HCT116 (cell line): ENCODE measurements around the gene CACNA1S.

Experiments
- CEBPB ChIP-seq: IDR thresholded peaks from 2 replicates; pipeline ENCODE4 v1.6.1; 2012; ENCODE audit warnings: low read depth
- ELF1 ChIP-seq: IDR thresholded peaks from 2 replicates; pipeline ENCODE4 v1.6.1; 2012; ENCODE audit warnings: low read depth, borderline replicate concordance
- EZH2 ChIP-seq: fragments of 200-600 bp; sonication (generic); IDR thresholded peaks from 2 replicates; pipeline ENCODE4 v1.6.1; 2017; ENCODE audit warnings: antibody characterized with exemption, mixed run types
- JUND ChIP-seq: IDR thresholded peaks from 2 replicates; pipeline ENCODE4 v1.6.1; 2012
- POLR2A ChIP-seq: IDR thresholded peaks from 2 replicates; pipeline ENCODE4 v1.7.0; 2011; ENCODE audit warnings: borderline replicate concordance; ENCODE audit not compliant: insufficient read depth, insufficient read length; ENCODE audit errors: extremely low read depth
- POLR2AphosphoS5 ChIP-seq: IDR thresholded peaks from 2 replicates; pipeline ENCODE4 v1.6.1; 2011; ENCODE audit warnings: mild to moderate bottlenecking, low read depth, low read length, moderate library complexity
- RAD21 ChIP-seq: IDR thresholded peaks from 2 replicates; pipeline ENCODE4 v1.6.1; 2012; ENCODE audit warnings: low read depth, mild to moderate bottlenecking
- SRF ChIP-seq: IDR thresholded peaks from 2 replicates; pipeline ENCODE4 v1.6.1; 2012; ENCODE audit warnings: low read depth
- TCF7L2 ChIP-seq: IDR thresholded peaks from 2 replicates; pipeline ENCODE4 v1.7.0; 2011; ENCODE audit warnings: borderline replicate concordance, inconsistent platforms; ENCODE audit not compliant: insufficient read depth, insufficient read length; ENCODE audit errors: extremely low read depth
- YY1 ChIP-seq: IDR thresholded peaks from 2 replicates; pipeline ENCODE4 v1.6.1; 2011; ENCODE audit warnings: low read length, low read depth, moderate library complexity, mild to moderate bottlenecking; ENCODE audit not compliant: insufficient replicate concordance; ENCODE audit errors: extremely low read depth
- TF ChIP-seq, protein P1 (sequence below): IDR thresholded peaks from 2 replicates; pipeline ENCODE4 v1.6.1; 2012; ENCODE audit warnings: low read depth
- TF ChIP-seq, protein P2 (sequence below), 3 experiments: fragments of 200-600 bp in 1 of 3; sonication (generic) in 1 of 3; IDR thresholded peaks in 2 of 3; conservative IDR thresholded peaks in 1 of 3; 2 replicates each; pipeline ENCODE4 v1.5.1; 2012 to 2017; ENCODE audit warnings: low read depth in 2 of 3, low read length in 2 of 3, antibody characterized with exemption in 1 of 3, borderline replicate concordance in 1 of 3, control low read depth in 1 of 3, mild to moderate bottlenecking in 1 of 3, mixed read lengths in 1 of 3, mixed run types in 1 of 3, moderate library complexity in 1 of 3; ENCODE audit not compliant: insufficient read depth in 1 of 3
- TF ChIP-seq, protein P3 (sequence below): IDR thresholded peaks from 2 replicates; pipeline ENCODE4 v1.6.1; 2012

DNA sequence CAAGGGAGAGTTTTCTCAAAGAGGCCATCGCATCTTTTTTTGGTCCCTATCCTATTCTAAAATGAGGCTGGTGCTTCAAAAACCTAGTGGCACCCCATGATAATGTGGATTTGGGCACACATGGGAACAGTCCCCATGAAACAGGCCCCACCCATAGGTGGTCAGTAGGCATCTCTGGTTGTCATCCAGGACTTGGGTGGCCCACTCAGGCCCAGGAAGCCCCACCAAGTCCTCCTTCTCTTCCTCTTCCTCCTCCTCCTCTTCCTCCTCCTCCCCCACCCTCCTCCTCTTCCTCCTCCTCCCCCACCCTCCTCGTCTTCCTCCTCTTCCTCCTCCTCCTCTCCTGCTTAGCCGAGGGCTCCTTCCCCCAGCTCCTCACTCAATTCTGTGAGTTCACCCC is 554 bp downstream of the CACNA1S start:
- TF ChIP-seq RAD21 = no peak
- TF ChIP-seq, protein P1, sequence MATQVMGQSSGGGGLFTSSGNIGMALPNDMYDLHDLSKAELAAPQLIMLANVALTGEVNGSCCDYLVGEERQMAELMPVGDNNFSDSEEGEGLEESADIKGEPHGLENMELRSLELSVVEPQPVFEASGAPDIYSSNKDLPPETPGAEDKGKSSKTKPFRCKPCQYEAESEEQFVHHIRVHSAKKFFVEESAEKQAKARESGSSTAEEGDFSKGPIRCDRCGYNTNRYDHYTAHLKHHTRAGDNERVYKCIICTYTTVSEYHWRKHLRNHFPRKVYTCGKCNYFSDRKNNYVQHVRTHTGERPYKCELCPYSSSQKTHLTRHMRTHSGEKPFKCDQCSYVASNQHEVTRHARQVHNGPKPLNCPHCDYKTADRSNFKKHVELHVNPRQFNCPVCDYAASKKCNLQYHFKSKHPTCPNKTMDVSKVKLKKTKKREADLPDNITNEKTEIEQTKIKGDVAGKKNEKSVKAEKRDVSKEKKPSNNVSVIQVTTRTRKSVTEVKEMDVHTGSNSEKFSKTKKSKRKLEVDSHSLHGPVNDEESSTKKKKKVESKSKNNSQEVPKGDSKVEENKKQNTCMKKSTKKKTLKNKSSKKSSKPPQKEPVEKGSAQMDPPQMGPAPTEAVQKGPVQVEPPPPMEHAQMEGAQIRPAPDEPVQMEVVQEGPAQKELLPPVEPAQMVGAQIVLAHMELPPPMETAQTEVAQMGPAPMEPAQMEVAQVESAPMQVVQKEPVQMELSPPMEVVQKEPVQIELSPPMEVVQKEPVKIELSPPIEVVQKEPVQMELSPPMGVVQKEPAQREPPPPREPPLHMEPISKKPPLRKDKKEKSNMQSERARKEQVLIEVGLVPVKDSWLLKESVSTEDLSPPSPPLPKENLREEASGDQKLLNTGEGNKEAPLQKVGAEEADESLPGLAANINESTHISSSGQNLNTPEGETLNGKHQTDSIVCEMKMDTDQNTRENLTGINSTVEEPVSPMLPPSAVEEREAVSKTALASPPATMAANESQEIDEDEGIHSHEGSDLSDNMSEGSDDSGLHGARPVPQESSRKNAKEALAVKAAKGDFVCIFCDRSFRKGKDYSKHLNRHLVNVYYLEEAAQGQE = no peak
- TF ChIP-seq, protein P2, sequence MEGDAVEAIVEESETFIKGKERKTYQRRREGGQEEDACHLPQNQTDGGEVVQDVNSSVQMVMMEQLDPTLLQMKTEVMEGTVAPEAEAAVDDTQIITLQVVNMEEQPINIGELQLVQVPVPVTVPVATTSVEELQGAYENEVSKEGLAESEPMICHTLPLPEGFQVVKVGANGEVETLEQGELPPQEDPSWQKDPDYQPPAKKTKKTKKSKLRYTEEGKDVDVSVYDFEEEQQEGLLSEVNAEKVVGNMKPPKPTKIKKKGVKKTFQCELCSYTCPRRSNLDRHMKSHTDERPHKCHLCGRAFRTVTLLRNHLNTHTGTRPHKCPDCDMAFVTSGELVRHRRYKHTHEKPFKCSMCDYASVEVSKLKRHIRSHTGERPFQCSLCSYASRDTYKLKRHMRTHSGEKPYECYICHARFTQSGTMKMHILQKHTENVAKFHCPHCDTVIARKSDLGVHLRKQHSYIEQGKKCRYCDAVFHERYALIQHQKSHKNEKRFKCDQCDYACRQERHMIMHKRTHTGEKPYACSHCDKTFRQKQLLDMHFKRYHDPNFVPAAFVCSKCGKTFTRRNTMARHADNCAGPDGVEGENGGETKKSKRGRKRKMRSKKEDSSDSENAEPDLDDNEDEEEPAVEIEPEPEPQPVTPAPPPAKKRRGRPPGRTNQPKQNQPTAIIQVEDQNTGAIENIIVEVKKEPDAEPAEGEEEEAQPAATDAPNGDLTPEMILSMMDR (IDR thresholded peaks at IDR 0.05 in 2 of 3, conservative IDR thresholded peaks at IDR 0.05 in 1 of 3; ENCODE audit: borderline replicate concordance in 1 of 3, insufficient read depth in 1 of 3, low read depth in 2 of 3, low read length in 2 of 3) = no peak
- no peak for TF ChIP-seq YY1
- no peak for TF ChIP-seq ELF1
- TF ChIP-seq EZH2 = no peak
- no peak for TF ChIP-seq JUND
- no peak for TF ChIP-seq CEBPB
- no peak for TF ChIP-seq POLR2A
- TF ChIP-seq SRF = no peak
- TF ChIP-seq POLR2AphosphoS5 = no peak
- TF ChIP-seq, protein P3, sequence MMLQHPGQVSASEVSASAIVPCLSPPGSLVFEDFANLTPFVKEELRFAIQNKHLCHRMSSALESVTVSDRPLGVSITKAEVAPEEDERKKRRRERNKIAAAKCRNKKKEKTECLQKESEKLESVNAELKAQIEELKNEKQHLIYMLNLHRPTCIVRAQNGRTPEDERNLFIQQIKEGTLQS = no peak
- no peak for TF ChIP-seq TCF7L2
